K562 (cell line): ENCODE measurements around the gene MYO18A. TPM values are rescaled to one million over a fixed set of nuclear protein-coding genes. Genes with fewer than 3 reads are reported as not detected.

Source experiments
- ATAC-seq: fragments of 200-7000 bp; cut with Tn5 transposase; 3 replicates; pipeline ENCODE4 v1.9.1; 2020; ENCODE audit warnings: moderate library complexity
- BruUV-seq: library from RNA; stranded (reverse); fragments of 400-500 nt; replicated peaks from 2 replicates; lab custom pipeline; 2021; lab: Mats Ljungman, UMichigan
- CTCF ChIA-PET: fragments of 300-600 bp; formaldehyde crosslinking; extraction: SDS; loops from one replicate; lab custom pipeline; 2021; ENCODE audit warnings: low intra/inter-chr PET ratio; lab: Yijun Ruan, JAX
- POLR2A ChIA-PET: fragments of 300-600, 350-650 bp; sonication (Branson Sonifier 250); formaldehyde crosslinking; extraction: SDS; loops from one replicate; lab custom pipeline; 2021; ENCODE audit warnings: antibody characterized with exemption, inconsistent platforms; lab: Yijun Ruan, JAX
- DNase-seq, 4 experiments: peaks; one replicate each; pipeline versions ENCODE4 v3.0.0 to v3.0.0-alpha.2; 2011 to 2018; ENCODE audit warnings: low spot score in 3 of 4, mixed read lengths in 3 of 4; ENCODE audit errors: extremely low read depth in 1 of 4
- FAIRE-seq: peaks from 2 replicates; lab custom pipeline; 2011; peaks lifted over from hg19 to GRCh38; lab: Jason Lieb, UNC
- H2AFZ ChIP-seq: 2 replicates; pipeline ENCODE4 v1.6.0; 2011; ENCODE audit warnings: low read depth, low read length, control low read depth, inconsistent platforms
- H3K27ac ChIP-seq: fragments of 200-600 bp; 3 replicates; pipeline ENCODE4 v1.8.0; 2011; ENCODE audit warnings: low read depth, mild to moderate bottlenecking, control low read depth, inconsistent platforms, low read length, moderate library complexity, mixed read lengths; ENCODE audit errors: extremely low read depth
- H3K27me3 ChIP-seq, 2 experiments: fragments of 300-600 bp in 1 of 2; 2 replicates in 1 of 2; 3 replicates in 1 of 2; pipeline versions ENCODE4 v1.6.0 to v1.8.0; 2011; ENCODE audit warnings: inconsistent platforms in 2 of 2, low read length in 2 of 2, mild to moderate bottlenecking in 1 of 2, mixed read lengths in 1 of 2, moderate library complexity in 1 of 2; ENCODE audit not compliant: control insufficient read depth in 2 of 2, insufficient read depth in 2 of 2
- H3K36me3 ChIP-seq: fragments of 300-600 bp; 3 replicates; pipeline ENCODE4 v1.8.0; 2011; ENCODE audit warnings: mild to moderate bottlenecking, low read length, inconsistent platforms; ENCODE audit not compliant: control insufficient read depth, insufficient read depth
- H3K4me1 ChIP-seq, 2 experiments: fragments of 200-600 bp in 1 of 2; replicated peaks in 1 of 2; 2 replicates in 1 of 2; 3 replicates in 1 of 2; pipeline versions ENCODE4 v1.5.1 to v1.8.0; 2011; ENCODE audit warnings: inconsistent platforms in 2 of 2, low read length in 2 of 2, mild to moderate bottlenecking in 1 of 2, mixed read lengths in 1 of 2, moderate library complexity in 1 of 2; ENCODE audit not compliant: control insufficient read depth in 2 of 2, insufficient read depth in 2 of 2
- H3K4me2 ChIP-seq: 2 replicates; pipeline ENCODE4 v1.6.1; 2011; ENCODE audit warnings: low read length, control low read depth, inconsistent platforms, mixed read lengths; ENCODE audit not compliant: insufficient read depth
- H3K4me3 ChIP-seq: fragments of 200-600 bp; sonication (generic), shearing (Covaris generic); 2 replicates; pipeline ENCODE4 v1.5.1; 2016; ENCODE audit warnings: control low read depth, inconsistent platforms
- H3K79me2 ChIP-seq: fragments of 200-600 bp; 3 replicates; pipeline ENCODE4 v1.8.0; 2011; ENCODE audit warnings: low read length, inconsistent platforms; ENCODE audit not compliant: control insufficient read depth, insufficient read depth
- H3K9ac ChIP-seq, 2 experiments: 2 replicates each; pipeline versions ENCODE4 v1.6.0 to v1.6.1; 2011; ENCODE audit warnings: low read depth in 2 of 2, low read length in 2 of 2, control low read depth in 1 of 2, inconsistent platforms in 1 of 2, mild to moderate bottlenecking in 1 of 2, mixed read lengths in 1 of 2; ENCODE audit not compliant: insufficient read depth in 1 of 2
- H3K9me1 ChIP-seq: one replicate; pipeline ENCODE4 v1.6.0; 2011; ENCODE audit warnings: inconsistent platforms, mild to moderate bottlenecking, low read length, moderate library complexity; ENCODE audit not compliant: control insufficient read depth, insufficient read depth
- H3K9me3 ChIP-seq: replicated peaks from 2 replicates; pipeline ENCODE4 v1.5.1; 2011; ENCODE audit warnings: low read depth, low read length, inconsistent platforms; ENCODE audit not compliant: control insufficient read depth, insufficient read depth
- H4K20me1 ChIP-seq: replicated peaks from 2 replicates; pipeline ENCODE4 v1.6.1; 2011; ENCODE audit warnings: low read length, inconsistent platforms, mixed read lengths; ENCODE audit not compliant: control insufficient read depth, insufficient read depth
- ASH1L ChIP-seq: fragments of 450-650 bp; IDR thresholded peaks from 2 replicates; pipeline ENCODE4 v1.6.1; 2018; ENCODE audit warnings: borderline replicate concordance, mild to moderate bottlenecking, low read depth; ENCODE audit not compliant: partially characterized antibody
- ATF3 ChIP-seq, 2 experiments: fragments of 450-650 bp in 1 of 2; sonication (generic) in 1 of 2; formaldehyde crosslinking in 1 of 2; IDR thresholded peaks in 1 of 2; conservative IDR thresholded peaks in 1 of 2; 2 replicates each; pipeline versions ENCODE4 v1.6.1 to v1.8.1; 2016 to 2023; ENCODE audit warnings: mild to moderate bottlenecking in 2 of 2, moderate library complexity in 2 of 2, inconsistent platforms in 1 of 2, missing genetic modification reagents in 1 of 2
- HLTF ChIP-seq: fragments of 450-650 bp; IDR thresholded peaks from 2 replicates; pipeline ENCODE4 v1.6.1; 2016
- MYBL2 ChIP-seq, 2 experiments: fragments of 450-650 bp in 1 of 2; sonication (generic) in 1 of 2; formaldehyde crosslinking in 1 of 2; IDR thresholded peaks; 2 replicates each; pipeline versions ENCODE4 v1.6.1 to v1.8.1; 2017 to 2022; ENCODE audit warnings: borderline replicate concordance in 1 of 2, inconsistent platforms in 1 of 2, low read depth in 1 of 2, mild to moderate bottlenecking in 1 of 2, missing genetic modification reagents in 1 of 2, moderate library complexity in 1 of 2
- RNF2 ChIP-seq: sonication (generic); IDR thresholded peaks from 2 replicates; pipeline ENCODE4 v1.6.1; 2016
- ZNF124 ChIP-seq: sonication (generic); formaldehyde crosslinking; IDR thresholded peaks from 2 replicates; pipeline ENCODE4 v1.8.1; 2022; ENCODE audit warnings: missing genetic modification reagents
- ZNF41 ChIP-seq: fragments of 250-450 bp; sonication (Bioruptor Pico); conservative IDR thresholded peaks from 2 replicates; pipeline ENCODE4 v1.4.0; 2020; ENCODE audit warnings: mild to moderate bottlenecking
- ZNF79 ChIP-seq: fragments of 250-450 bp; sonication (Bioruptor Pico); IDR thresholded peaks from 2 replicates; pipeline ENCODE4 v1.4.0; 2020; ENCODE audit warnings: low read depth, mild to moderate bottlenecking, moderate library complexity
- WGBS: fragments of 100-300 bp; shearing (Covaris generic); methylation state at CpG from one replicate; pipeline ENCODE4 v1.1.6; 2016; ENCODE audit warnings: low coverage, mixed read lengths; ENCODE audit not compliant: insufficient coverage; ENCODE audit errors: missing lambda C conversion rate; 5-methylcytosine and 5-hydroxymethylcytosine counted together
- in situ Hi-C: fragments of 300-500 bp; cut with MboI; formaldehyde crosslinking; loops from 4 replicates; pipeline ENCODE4 v1.15.0; 2018; ENCODE audit warnings: inconsistent platforms, mixed read lengths
- intact Hi-C: fragments of 100-400 bp; cut with micrococcal nuclease; formaldehyde crosslinking; loops from 2 replicates; pipeline ENCODE4 v1.14.2; 2022
- polyA plus RNA-seq, 8 experiments: library from polyadenylated mRNA; depleted of rRNA in 4 of 8; stranded (reverse) in 5 of 8; unstranded in 3 of 8; fragments of >200 nt; fragmentation: Nextera tagmentation in 2 of 8; fragmentation: Illumina TruSeq in 1 of 8; extraction: Ambion mirVana in 2 of 8; extraction: Trizol in 1 of 8; gene quantifications; 2 replicates each; pipeline versions ENCODE4 v1.2.1 to v1.2.3, GENCODE V29; 2011 to 2014; ENCODE audit warnings: inconsistent platforms in 1 of 8, missing spikeins in 1 of 8
- total RNA-seq, 7 experiments: library from RNA; depleted of rRNA in 6 of 7; stranded (reverse); fragments of >200 nt in 6 of 7; fragmentation: Illumina TruSeq in 2 of 7; extraction: Trizol in 2 of 7; gene quantifications; 2 replicates each; pipeline versions ENCODE4 v1.2.1 to v1.2.3, GENCODE V29; 2011 to 2021; ENCODE audit warnings: low replicate concordance in 1 of 7
- TF ChIP-seq, protein P1 (sequence below): IDR thresholded peaks from 3 replicates; pipeline ENCODE4 v1.6.1; 2011; ENCODE audit warnings: borderline replicate concordance, mild to moderate bottlenecking; ENCODE audit not compliant: insufficient read length, insufficient read depth

MYO18A gene
- total and polyA plus RNA-seq, 9 of the 15 experiments (the other 6 are each of a cell fraction or from before 2014, with no cell fraction given), result 2.5 to 65.4 (median 17.1) TPM

GRCh38 chr17:29068818-29069217, 111.4 kb downstream of the MYO18A start:
- Histone ChIP-seq H3K4me1 (peaks cover 3% of the 10 kb centered on the region in 2 experiments; a peak in 1 of 5 replicates), H3K4me2 (no peak overlapping the region), H4K20me1 (no peaks in the 10 kb centered on the region), H3K27ac (no peak overlapping the region), H3K9me3 (no peaks in the 10 kb centered on the region), H2AFZ (peak overlapping the region; percentile 86; the same call in 1 of the 2 replicates), H3K4me3 (no peak overlapping the region), H3K9me1 (no peaks in the 10 kb centered on the region), H3K9ac (no peak overlapping the region), H3K27me3 (peaks cover 3 to 9% of the 10 kb centered on the region in 2 experiments; a peak in 3 of 5 replicates), H3K36me3 (no peaks in the 10 kb centered on the region), H3K79me2 (no peaks in the 10 kb centered on the region)
- ATAC-seq (no peak), DNase-seq (no peak), FAIRE-seq (no peak)
- CTCF ChIA-PET, result interaction anchor here (1.0 kb wide), 1 partner anchor 36 kb away, joined by 3 read pairs; no protein-coding TSS in a partner anchor
- POLR2A ChIA-PET, result interaction anchor here (1.8 kb wide), 1 partner anchor 10 kb away, joined by 7 read pairs; no protein-coding TSS in a partner anchor
- 83% methylated on average over 10 of the region's 10 CpGs for WGBS
- in situ Hi-C loops, result no loop called here
- intact Hi-C loops, result loop anchor here (5.0 kb wide), 1 partner anchor 47 kb away; no protein-coding TSS in a partner anchor
- BruUV-seq, result no TSS peak
- TF ChIP-seq ATF3 (IDR thresholded peaks at IDR 0.05) (peak; percentile 51; the same call in 1 of the 2 replicates), ATF3 (CRISPR knock-in tag; conservative IDR thresholded peaks at IDR 0.05) (no peak), HLTF (no peak)

DNA sequence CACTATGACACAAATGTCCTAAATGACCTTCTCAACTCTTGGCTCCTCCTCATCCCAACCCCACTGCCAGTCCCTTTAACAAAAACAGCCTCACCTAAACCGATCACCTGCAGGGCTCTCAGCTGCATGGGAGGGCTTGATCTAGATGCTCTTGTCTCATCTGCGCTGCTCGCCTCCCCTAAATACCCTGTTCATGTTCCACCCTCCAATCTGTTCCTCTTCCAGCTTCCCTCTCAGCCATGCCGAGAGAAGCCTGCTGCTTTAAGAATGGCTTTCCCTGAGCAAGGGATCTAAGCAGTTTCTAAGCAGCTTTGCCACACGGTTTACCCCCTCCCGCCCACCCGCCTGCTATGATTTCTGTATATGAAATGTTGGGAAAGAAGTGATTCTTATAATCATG, 113.6 kb downstream of the MYO18A start:
- no TSS peak for BruUV-seq
- no peaks in the 10 kb centered on the region for H3K36me3 ChIP-seq
- no peak overlapping the region for H3K4me3 ChIP-seq
- H3K9me3 ChIP-seq, result no peaks in the 10 kb centered on the region
- ChIA-PET CTCF (no interaction called here), POLR2A (interaction anchor here (0.9 kb wide), 1 partner anchor 8 kb away, joined by 4 read pairs; no protein-coding TSS in a partner anchor)
- H3K9me1 ChIP-seq, result no peaks in the 10 kb centered on the region
- H3K79me2 ChIP-seq, result no peaks in the 10 kb centered on the region
- H3K27me3 ChIP-seq, result peaks cover 3 to 9% of the 10 kb centered on the region in 2 experiments; a peak in 3 of 5 replicates
- no peak for DNase-seq
- 15% methylated on average over 7 of the region's 7 CpGs for WGBS
- H3K4me2 ChIP-seq, result no peak overlapping the region
- no peak overlapping the region for H3K27ac ChIP-seq
- H2AFZ ChIP-seq, result no peak overlapping the region
- FAIRE-seq, result no peak
- H3K4me1 ChIP-seq, result peaks cover 3% of the 10 kb centered on the region in 2 experiments; a peak in 1 of 5 replicates
- ATAC-seq, result no peak
- no peak overlapping the region for H3K9ac ChIP-seq
- H4K20me1 ChIP-seq, result no peaks in the 10 kb centered on the region
- intact Hi-C loops (loop anchor here (5.0 kb wide), 1 partner anchor 44 kb away; no protein-coding TSS in a partner anchor), in situ Hi-C loops (no loop called here)
- TF ChIP-seq MYBL2 (IDR thresholded peaks at IDR 0.05; ENCODE audit: low read depth) (no peak), MYBL2 (CRISPR knock-in tag; IDR thresholded peaks at IDR 0.05; ENCODE audit: borderline replicate concordance) (no peak), RNF2 (no peak), ZNF41 (CRISPR knock-in tag) (no peak), ZNF124 (CRISPR knock-in tag) (no peak), ASH1L (no peak), ZNF79 (CRISPR knock-in tag) (no peak)
- TF ChIP-seq, protein P1, sequence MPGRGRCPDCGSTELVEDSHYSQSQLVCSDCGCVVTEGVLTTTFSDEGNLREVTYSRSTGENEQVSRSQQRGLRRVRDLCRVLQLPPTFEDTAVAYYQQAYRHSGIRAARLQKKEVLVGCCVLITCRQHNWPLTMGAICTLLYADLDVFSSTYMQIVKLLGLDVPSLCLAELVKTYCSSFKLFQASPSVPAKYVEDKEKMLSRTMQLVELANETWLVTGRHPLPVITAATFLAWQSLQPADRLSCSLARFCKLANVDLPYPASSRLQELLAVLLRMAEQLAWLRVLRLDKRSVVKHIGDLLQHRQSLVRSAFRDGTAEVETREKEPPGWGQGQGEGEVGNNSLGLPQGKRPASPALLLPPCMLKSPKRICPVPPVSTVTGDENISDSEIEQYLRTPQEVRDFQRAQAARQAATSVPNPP, result no peak
